Measurements from ENCODE around the gene ZNF526. TPM values are rescaled to one million over a fixed set of nuclear protein-coding genes. Genes with fewer than 3 reads are reported as not detected.

The ZNF526 gene
- polyA plus RNA-seq, 3 donors: 7.6 to 9.2 (median 9.0) TPM

DNA sequence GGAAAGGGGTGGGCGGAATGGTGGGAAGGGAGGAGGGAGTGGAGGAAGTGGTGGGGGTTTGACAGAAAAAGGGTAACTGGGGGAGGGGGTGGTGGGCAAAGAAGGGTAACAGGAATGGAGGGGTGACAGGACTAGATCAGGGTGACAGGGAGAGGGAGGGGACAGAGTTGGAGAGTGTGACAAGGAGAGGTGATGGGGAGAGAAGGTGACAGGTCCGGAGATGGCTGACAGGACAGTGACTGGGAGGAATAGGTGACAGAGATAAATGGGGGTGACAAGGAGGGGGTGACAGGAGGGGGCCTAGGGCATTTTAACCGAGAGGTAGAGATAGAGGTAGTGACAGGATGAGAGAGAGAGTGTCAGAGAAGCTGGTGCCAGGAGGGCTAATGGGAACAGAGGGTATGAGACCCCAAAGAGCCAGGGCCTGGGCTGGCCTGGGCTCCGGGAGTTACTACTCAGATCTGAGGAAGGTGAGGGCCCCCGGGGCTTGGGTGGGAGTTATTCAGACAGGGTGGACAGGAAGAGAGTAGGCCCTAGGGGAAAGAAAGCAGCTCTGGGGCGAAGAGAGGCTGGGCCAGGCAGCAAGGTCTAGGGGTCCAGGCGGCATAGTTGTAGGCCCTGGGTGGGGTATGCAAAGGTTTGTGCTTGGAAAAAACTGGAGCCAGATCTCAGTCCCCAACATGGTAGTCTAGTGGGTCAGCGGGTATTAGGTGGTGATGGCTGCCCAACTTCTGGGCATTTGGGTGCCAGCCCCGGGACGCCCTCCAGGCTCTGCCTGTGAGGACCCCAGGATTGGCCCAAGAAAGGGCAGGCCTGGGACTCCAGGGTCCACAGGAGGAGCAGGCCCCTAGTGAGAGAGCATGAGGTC is 49.6 kb downstream of the ZNF526 start:
- DNase-seq (ENCODE audit: extremely low read depth in 1 of 11, low read depth in 9 of 11, low spot score in 4 of 11): no peak

DNA sequence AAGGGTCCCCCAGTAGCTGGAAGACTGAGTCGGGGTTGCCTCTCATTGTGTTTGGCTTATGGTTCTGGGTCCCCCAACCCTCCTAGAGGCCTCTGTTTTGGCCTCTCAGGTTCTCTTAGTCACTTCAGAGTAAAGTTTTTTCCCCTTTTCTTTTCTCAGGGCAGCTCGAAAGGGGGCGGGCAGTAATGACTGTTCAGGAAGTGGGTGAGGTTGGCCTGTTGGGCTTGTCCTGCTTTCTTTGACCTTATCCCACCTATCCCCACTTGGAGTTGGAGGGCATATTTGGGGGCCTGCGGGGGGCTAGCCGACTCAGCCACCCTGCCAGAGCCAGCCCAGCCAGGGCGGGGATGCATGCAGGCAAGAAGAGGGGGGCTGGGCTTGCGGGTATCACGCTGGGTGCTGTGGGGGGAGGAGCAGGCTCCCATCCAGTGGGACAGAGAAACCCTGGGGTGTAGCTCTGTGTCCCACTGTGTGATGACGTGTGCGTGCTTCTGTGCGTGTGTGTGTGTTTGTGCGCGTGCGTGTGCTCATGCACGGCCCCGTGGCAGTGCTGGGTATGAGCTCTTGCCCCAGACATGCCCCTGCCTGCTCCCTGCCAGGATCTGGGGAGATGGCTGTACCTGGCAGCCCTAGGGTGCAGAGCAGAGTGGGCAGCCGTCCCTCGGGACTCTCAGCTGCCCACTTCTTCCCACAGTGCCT is 50.4 kb downstream of the ZNF526 start:
- DNase-seq (ENCODE audit: extremely low read depth in 1 of 11, low read depth in 9 of 11, low spot score in 4 of 11): no peak

DNA sequence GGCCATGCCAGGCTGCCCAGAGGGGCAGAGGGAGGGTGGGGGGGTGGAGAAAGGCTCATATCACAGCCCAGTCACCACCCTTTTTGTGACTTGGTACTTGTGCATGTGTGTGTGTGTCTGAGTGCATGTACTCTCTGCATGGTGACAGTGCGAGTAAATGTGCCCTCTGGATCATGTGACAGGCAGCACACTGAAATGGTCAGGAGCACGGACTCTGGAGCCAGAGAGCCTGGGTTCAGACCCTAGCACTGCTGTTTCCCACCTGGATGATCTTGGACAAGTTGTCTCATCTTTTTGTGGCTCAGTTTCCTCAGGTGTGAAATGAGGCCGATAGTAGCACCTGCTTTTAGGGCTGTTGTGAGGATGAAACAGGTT is 50.9 kb downstream of the ZNF526 start:
- no peak for DNase-seq (ENCODE audit: extremely low read depth in 1 of 11, low read depth in 9 of 11, low spot score in 4 of 11)

GRCh38 chr19:42271861-42272534 is 51.9 kb downstream of the ZNF526 start:
- no peak for DNase-seq (ENCODE audit: extremely low read depth in 1 of 11, low read depth in 9 of 11, low spot score in 4 of 11)

DNA sequence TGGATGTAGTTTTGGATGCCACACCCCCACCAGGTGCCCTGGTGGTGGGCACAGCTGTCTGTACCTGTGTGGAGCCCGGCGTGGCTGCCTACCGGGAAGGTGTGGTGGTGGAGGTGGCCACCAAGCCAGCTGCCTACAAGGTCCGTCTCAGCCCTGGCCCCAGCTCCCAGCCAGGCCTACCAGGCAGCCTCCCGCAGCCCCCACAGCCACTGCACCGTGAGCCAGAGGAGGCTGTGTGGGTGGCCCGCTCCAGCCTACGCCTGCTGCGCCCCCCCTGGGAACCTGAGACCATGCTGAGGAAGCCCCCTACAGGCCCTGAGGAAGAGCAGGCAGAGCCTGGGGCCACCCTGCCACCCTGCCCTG is 52.4 kb downstream of the ZNF526 start:
- no peak for DNase-seq (ENCODE audit: extremely low read depth in 1 of 11, low read depth in 9 of 11, low spot score in 4 of 11)

DNA sequence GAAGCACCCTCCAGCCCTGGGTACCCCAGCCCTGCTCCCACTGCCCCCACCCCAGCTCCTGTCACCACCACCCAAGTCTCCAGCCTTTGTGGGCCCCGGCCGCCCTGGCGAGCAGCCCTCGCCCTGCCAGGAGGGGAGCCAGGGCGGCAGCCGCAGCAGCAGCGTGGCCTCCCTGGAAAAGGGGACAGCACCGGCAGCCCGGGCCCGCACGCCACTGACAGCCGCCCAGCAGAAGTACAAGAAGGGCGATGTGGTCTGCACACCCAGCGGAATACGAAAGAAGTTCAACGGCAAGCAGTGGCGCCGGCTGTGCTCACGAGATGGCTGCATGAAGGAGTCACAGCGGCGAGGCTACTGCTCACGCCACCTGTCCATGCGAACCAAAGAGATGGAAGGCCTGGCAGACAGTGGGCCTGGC is 52.9 kb downstream of the ZNF526 start:
- no peak for DNase-seq (ENCODE audit: extremely low read depth in 1 of 11, low read depth in 9 of 11, low spot score in 4 of 11)

GRCh38 chr19:42273407-42274064 is 53.4 kb downstream of the ZNF526 start:
- DNase-seq (ENCODE audit: extremely low read depth in 1 of 11, low read depth in 9 of 11, low spot score in 4 of 11): no peak

DNA sequence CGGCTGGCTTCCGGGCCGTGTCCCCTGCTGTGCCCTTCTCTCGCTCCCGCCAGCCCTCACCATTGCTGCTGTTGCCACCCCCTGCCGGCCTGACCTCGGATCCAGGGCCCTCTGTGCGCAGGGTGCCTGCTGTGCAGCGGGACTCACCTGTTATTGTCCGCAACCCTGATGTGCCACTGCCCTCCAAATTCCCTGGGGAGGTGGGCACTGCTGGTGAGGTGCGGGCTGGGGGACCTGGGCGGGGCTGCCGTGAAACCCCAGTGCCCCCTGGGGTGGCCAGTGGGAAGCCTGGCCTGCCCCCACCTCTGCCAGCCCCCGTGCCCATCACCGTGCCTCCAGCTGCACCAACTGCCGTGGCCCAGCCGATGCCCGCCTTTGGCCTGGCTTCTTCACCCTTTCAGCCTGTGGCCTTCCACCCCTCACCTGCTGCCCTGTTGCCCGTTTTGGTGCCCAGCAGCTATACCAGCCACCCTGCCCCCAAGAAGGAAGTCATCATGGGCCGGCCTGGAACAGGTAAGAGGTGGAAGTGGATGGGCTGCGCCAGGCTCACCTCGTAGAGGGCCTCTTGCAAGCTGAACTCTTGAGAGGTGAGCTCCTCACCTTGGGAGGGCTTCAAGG is 54.1 kb downstream of the ZNF526 start:
- no peak for DNase-seq (ENCODE audit: extremely low read depth in 1 of 11, low read depth in 9 of 11, low spot score in 4 of 11)

DNA sequence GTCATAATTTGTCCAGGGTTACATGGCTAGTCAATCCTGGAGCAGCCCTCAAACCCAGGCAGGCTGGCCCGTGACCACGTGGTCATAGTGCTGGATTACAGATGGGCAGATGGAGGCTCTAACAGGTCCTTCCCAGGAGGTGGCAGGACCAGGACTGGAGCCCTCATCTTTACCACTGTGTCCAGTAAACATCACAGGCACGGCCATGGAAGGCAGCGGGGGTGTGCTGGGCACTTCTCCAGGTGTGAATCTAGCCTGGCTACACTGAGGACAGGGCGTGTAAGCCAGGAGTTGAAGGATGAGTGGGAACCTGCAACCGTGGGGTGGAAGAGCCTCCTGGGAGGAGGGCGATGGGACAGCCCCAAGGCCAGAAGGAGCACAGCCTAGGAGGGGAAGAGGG is 55.0 kb downstream of the ZNF526 start:
- DNase-seq (ENCODE audit: extremely low read depth in 1 of 11, low read depth in 9 of 11, low spot score in 4 of 11): no peak

- no peak for DNase-seq (ENCODE audit: extremely low read depth in 1 of 11, low read depth in 9 of 11, low spot score in 4 of 11)
Observed at GRCh38 chr19:42275517-42275916, 55.4 kb downstream of the ZNF526 start.

DNA sequence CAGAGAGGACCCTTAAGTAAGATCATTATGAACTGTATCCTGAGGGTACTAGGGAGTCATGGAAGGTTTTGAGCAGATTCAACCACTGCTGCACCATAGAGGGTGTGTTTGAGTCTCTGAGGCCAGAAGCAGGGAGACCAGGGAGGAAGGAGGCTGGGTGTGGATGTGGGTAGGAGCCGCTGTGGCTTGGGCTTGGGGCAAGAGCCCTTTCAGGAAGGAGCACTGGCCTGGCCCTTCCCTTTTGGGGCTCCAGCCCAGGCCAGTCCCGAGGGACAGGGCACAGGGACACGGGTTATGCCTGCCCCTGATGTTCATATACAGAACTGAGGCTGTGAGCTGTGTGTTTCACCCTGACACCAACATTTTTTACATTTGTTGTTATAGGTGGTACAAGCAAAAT is 56.2 kb downstream of the ZNF526 start:
- no peak for DNase-seq (ENCODE audit: extremely low read depth in 1 of 11, low read depth in 9 of 11, low spot score in 4 of 11)

- no peak for DNase-seq (ENCODE audit: extremely low read depth in 1 of 11, low read depth in 9 of 11, low spot score in 4 of 11)
Observed at GRCh38 chr19:42276821-42277220, 56.7 kb downstream of the ZNF526 start.

Other genes starting within 250 kb of the ZNF526 start
- gene ATP1A3, start 226.1 kb upstream of the ZNF526 start, polyA plus RNA-seq (ENCODE audit: insufficient read length in 3 of 3): under 1 TPM in 2 of 3 donors, not detected in 1; 0.39 to 0.99 TPM
- gene GRIK5, start 150.1 kb upstream of the ZNF526 start, polyA plus RNA-seq (ENCODE audit: insufficient read length in 3 of 3): 10 to 100 TPM; 19.0 to 33.6 (median 23.2) TPM
- 10 to 100 TPM; 11.2 to 18.4 (median 15.4) TPM for gene ZNF574, start 144.1 kb upstream of the ZNF526 start, polyA plus RNA-seq (ENCODE audit: insufficient read length in 3 of 3)
- gene POU2F2, start 87.9 kb upstream of the ZNF526 start, polyA plus RNA-seq (ENCODE audit: insufficient read length in 3 of 3): 1 to 10 TPM in 1 of 3 donors, under 1 TPM in 2; 0.67 to 1.3 (median 0.92) TPM
- 10 to 100 TPM; 23.8 to 30.5 (median 29.2) TPM for gene DEDD2, start 2.6 kb upstream of the ZNF526 start, polyA plus RNA-seq (ENCODE audit: insufficient read length in 3 of 3)
- gene GSK3A, start 22.3 kb downstream of the ZNF526 start, polyA plus RNA-seq (ENCODE audit: insufficient read length in 3 of 3): 10 to 100 TPM; 63.5 to 80.8 (median 74.0) TPM
- gene ERF, start 34.8 kb downstream of the ZNF526 start, polyA plus RNA-seq (ENCODE audit: insufficient read length in 3 of 3): 10 to 100 TPM; 65.2 to 78.9 (median 74.2) TPM
- gene CIC, start 48.9 kb downstream of the ZNF526 start, polyA plus RNA-seq (ENCODE audit: insufficient read length in 3 of 3): 10 to 100 TPM; 44.2 to 67.5 (median 62.6) TPM
- 1 to 10 TPM; 1.3 to 2.7 (median 1.4) TPM for gene PRR19, start 81.8 kb downstream of the ZNF526 start, polyA plus RNA-seq (ENCODE audit: insufficient read length in 3 of 3)
- gene PAFAH1B3, start 82.3 kb downstream of the ZNF526 start, polyA plus RNA-seq (ENCODE audit: insufficient read length in 3 of 3): 100 to 1,000 TPM in 1 of 3 donors, 10 to 100 TPM in 2; 71.2 to 104 (median 73.1) TPM
- 1 to 10 TPM in 1 of 3 donors, under 1 TPM in 2; 0.72 to 1.2 (median 0.90) TPM for gene TMEM145, start 93.0 kb downstream of the ZNF526 start, polyA plus RNA-seq (ENCODE audit: insufficient read length in 3 of 3)
- gene MEGF8, start 105.3 kb downstream of the ZNF526 start, polyA plus RNA-seq (ENCODE audit: insufficient read length in 3 of 3): 10 to 100 TPM; 36.5 to 49.2 (median 47.5) TPM
- gene CNFN, start 170.0 kb downstream of the ZNF526 start, polyA plus RNA-seq (ENCODE audit: insufficient read length in 3 of 3): 1 to 10 TPM; 1.3 to 1.6 (median 1.5) TPM
- gene LIPE, start 207.1 kb downstream of the ZNF526 start, polyA plus RNA-seq (ENCODE audit: insufficient read length in 3 of 3): 10 to 100 TPM in 2 of 3 donors, 1 to 10 TPM in 1; 9.7 to 14.0 (median 11.0) TPM
- under 1 TPM in 1 of 3 donors, not detected in 2; 0.11 TPM for gene CXCL17, start 222.6 kb downstream of the ZNF526 start, polyA plus RNA-seq (ENCODE audit: insufficient read length in 3 of 3)

Measured in renal cortex interstitium (tissue), 11 donors.